IMR-90 (cell line): ENCODE data around the gene CDH23. TPM values are rescaled to one million over a fixed set of nuclear protein-coding genes. Genes with fewer than 3 reads are reported as not detected.
A peak's percentile ranks its signal among the peaks of the same experiment; 100 is the strongest.

Experiments used
- ATAC-seq: fragments of 200-7000 bp; cut with Tn5 transposase; 2 replicates; pipeline ENCODE4 v1.9.1; 2020; ENCODE audit warnings: low read depth, mild to moderate bottlenecking, moderate library complexity
- BruUV-seq: library from RNA; stranded (reverse); fragments of 400-500 nt; replicated peaks from 2 replicates; lab custom pipeline; 2021; lab: Mats Ljungman, UMichigan
- CTCF ChIA-PET: fragments of 300-600 bp; formaldehyde crosslinking; extraction: SDS; loops from one replicate; lab custom pipeline; 2021; ENCODE audit warnings: antibody characterized with exemption; lab: Yijun Ruan, JAX
- POLR2A ChIA-PET: fragments of 300-600 bp; sonication (Branson Sonifier 250); formaldehyde crosslinking; loops from one replicate; lab custom pipeline; 2022; ENCODE audit warnings: antibody characterized with exemption; ENCODE audit not compliant: unreplicated experiment; lab: Charles Lee
- DNase-seq: peaks from one replicate; pipeline ENCODE4 v3.0.0; 2013
- H2AFZ ChIP-seq: replicated peaks from 2 replicates; pipeline ENCODE3; 2013; ENCODE audit warnings: low read length, mild to moderate bottlenecking; ENCODE audit not compliant: poor library complexity
- H2AK5ac ChIP-seq: 2 replicates; pipeline ENCODE4 v1.6.1; 2013; ENCODE audit warnings: low read depth, low read length, inconsistent platforms
- H2AK9ac ChIP-seq: replicated peaks from 2 replicates; pipeline ENCODE3; 2013; ENCODE audit warnings: mild to moderate bottlenecking, low read depth, low read length, moderate library complexity; ENCODE audit not compliant: poor library complexity
- H2BK120ac ChIP-seq: 2 replicates; pipeline ENCODE4 v1.6.1; 2013; ENCODE audit warnings: low read depth, low read length, inconsistent platforms
- H2BK15ac ChIP-seq: 3 replicates; pipeline ENCODE4 v1.6.1; 2013; ENCODE audit warnings: low read depth, low read length, inconsistent platforms
- H2BK20ac ChIP-seq: 2 replicates; pipeline ENCODE4 v1.6.1; 2013; ENCODE audit warnings: low read depth, mild to moderate bottlenecking, inconsistent platforms, low read length, moderate library complexity
- H2BK5ac ChIP-seq: 2 replicates; pipeline ENCODE4 v1.6.1; 2013; ENCODE audit warnings: mild to moderate bottlenecking, low read depth, low read length, inconsistent platforms; ENCODE audit not compliant: poor library complexity, severe bottlenecking
- H3K14ac ChIP-seq: replicated peaks from 2 replicates; pipeline ENCODE4 v1.6.1; 2013; ENCODE audit warnings: low read depth, low read length, inconsistent platforms
- H3K18ac ChIP-seq: 2 replicates; pipeline ENCODE4 v1.6.1; 2013; ENCODE audit warnings: low read depth, low read length, control low read depth
- H3K23ac ChIP-seq: 2 replicates; pipeline ENCODE4 v1.6.1; 2013; ENCODE audit warnings: low read depth, low read length, inconsistent platforms
- H3K27ac ChIP-seq: 2 replicates; pipeline ENCODE4 v1.5.1; 2013; ENCODE audit warnings: mild to moderate bottlenecking, control low read depth, low read length; ENCODE audit not compliant: insufficient read depth
- H3K27me3 ChIP-seq: 2 replicates; pipeline ENCODE4 v1.6.1; 2013; ENCODE audit warnings: low read length; ENCODE audit not compliant: control insufficient read depth, insufficient read depth
- H3K36me3 ChIP-seq: 2 replicates; pipeline ENCODE4 v1.6.1; 2013; ENCODE audit warnings: low read length, mixed read lengths; ENCODE audit not compliant: control insufficient read depth, insufficient read depth
- H3K4ac ChIP-seq: 2 replicates; pipeline ENCODE4 v1.6.1; 2013; ENCODE audit warnings: low read depth, low read length, inconsistent platforms
- H3K4me1 ChIP-seq: 2 replicates; pipeline ENCODE4 v1.6.1; 2013; ENCODE audit warnings: low read length, mixed read lengths; ENCODE audit not compliant: control insufficient read depth, insufficient read depth
- H3K4me2 ChIP-seq: 2 replicates; pipeline ENCODE4 v1.6.1; 2013; ENCODE audit warnings: low read depth, mild to moderate bottlenecking, control low read depth, low read length, moderate library complexity
- H3K4me3 ChIP-seq: 2 replicates; pipeline ENCODE4 v1.5.1; 2013; ENCODE audit warnings: low read depth, mild to moderate bottlenecking, control low read depth, low read length, moderate library complexity; ENCODE audit not compliant: insufficient read depth
- H3K56ac ChIP-seq: 2 replicates; pipeline ENCODE4 v1.6.1; 2013; ENCODE audit warnings: low read length, inconsistent platforms; ENCODE audit not compliant: insufficient read depth; ENCODE audit errors: extremely low read depth
- H3K79me1 ChIP-seq, 2 experiments: 2 replicates each; pipeline ENCODE4 v1.6.1; 2013; ENCODE audit warnings: low read length in 2 of 2, inconsistent platforms in 1 of 2, low read depth in 1 of 2
- H3K9ac ChIP-seq: 2 replicates; pipeline ENCODE4 v1.6.1; 2013; ENCODE audit warnings: low read depth, low read length, control low read depth
- H3K9me1 ChIP-seq: 2 replicates; pipeline ENCODE4 v1.6.1; 2013; ENCODE audit warnings: low read length, inconsistent platforms; ENCODE audit not compliant: insufficient read depth
- H3K9me3 ChIP-seq: 2 replicates; pipeline ENCODE4 v1.6.1; 2013; ENCODE audit warnings: low read length; ENCODE audit not compliant: control insufficient read depth, insufficient read depth
- H4K20me1 ChIP-seq: 2 replicates; pipeline ENCODE4 v1.6.1; 2013; ENCODE audit warnings: low read length, inconsistent platforms; ENCODE audit not compliant: insufficient read depth
- H4K5ac ChIP-seq: 2 replicates; pipeline ENCODE4 v1.6.1; 2013; ENCODE audit warnings: mild to moderate bottlenecking, low read depth, low read length, control low read depth
- H4K8ac ChIP-seq, 2 experiments: 2 replicates each; pipeline ENCODE4 v1.6.1; 2013; ENCODE audit warnings: low read depth in 2 of 2, low read length in 2 of 2, control low read depth in 1 of 2, inconsistent platforms in 1 of 2
- H4K91ac ChIP-seq: 2 replicates; pipeline ENCODE4 v1.6.1; 2013; ENCODE audit warnings: low read depth, low read length, inconsistent platforms; ENCODE audit not compliant: insufficient read depth
- BHLHE40 ChIP-seq: fragments of 150-350 bp; IDR thresholded peaks from 2 replicates; pipeline ENCODE4 v1.6.1; 2016; ENCODE audit warnings: mild to moderate bottlenecking, low read depth, low read length
- CEBPB ChIP-seq: IDR thresholded peaks from 2 replicates; pipeline ENCODE4 v1.6.1; 2012; ENCODE audit warnings: low read depth, low read length, improper control_type of control experiment
- CHD1 ChIP-seq: IDR thresholded peaks from 2 replicates; pipeline ENCODE4 v1.6.1; 2012; ENCODE audit warnings: low read depth, low read length, improper control_type of control experiment
- FOS ChIP-seq: fragments of 150-350 bp; IDR thresholded peaks from 2 replicates; pipeline ENCODE4 v1.6.1; 2016; ENCODE audit warnings: low read depth, low read length
- MAFK ChIP-seq: IDR thresholded peaks from 2 replicates; pipeline ENCODE4 v1.6.1; 2012; ENCODE audit warnings: low read depth, low read length, improper control_type of control experiment
- MAZ ChIP-seq: IDR thresholded peaks from 2 replicates; pipeline ENCODE4 v1.6.1; 2012; ENCODE audit warnings: low read depth, mild to moderate bottlenecking, low read length, improper control_type of control experiment, moderate library complexity, borderline replicate concordance
- MXI1 ChIP-seq: IDR thresholded peaks from 2 replicates; pipeline ENCODE4 v1.6.1; 2012; ENCODE audit warnings: low read depth, mild to moderate bottlenecking, low read length, moderate library complexity, borderline replicate concordance
- NFE2L2 ChIP-seq: fragments of 150-350 bp; IDR thresholded peaks from 2 replicates; pipeline ENCODE4 v1.6.1; 2016; ENCODE audit warnings: low read depth, mild to moderate bottlenecking, low read length
- POLR2A ChIP-seq: IDR thresholded peaks from 2 replicates; pipeline ENCODE4 v1.6.1; 2012; ENCODE audit warnings: mild to moderate bottlenecking, low read depth, low read length
- RAD21 ChIP-seq: IDR thresholded peaks from 2 replicates; pipeline ENCODE4 v1.6.1; 2012; ENCODE audit warnings: low read length, improper control_type of control experiment
- RCOR1 ChIP-seq: IDR thresholded peaks from 2 replicates; pipeline ENCODE4 v1.6.1; 2012; ENCODE audit warnings: mild to moderate bottlenecking, low read length, improper control_type of control experiment; ENCODE audit not compliant: insufficient replicate concordance
- RFX5 ChIP-seq: IDR thresholded peaks from 2 replicates; pipeline ENCODE4 v1.8.0; 2012; ENCODE audit warnings: low read depth, mild to moderate bottlenecking, low read length, moderate library complexity
- SMC3 ChIP-seq: fragments of 150-350 bp; IDR thresholded peaks from 2 replicates; pipeline ENCODE4 v1.6.1; 2016; ENCODE audit warnings: low read depth, mild to moderate bottlenecking, antibody characterized with exemption, low read length, moderate library complexity
- USF2 ChIP-seq: fragments of 150-350 bp; IDR thresholded peaks from 2 replicates; pipeline ENCODE4 v1.6.1; 2017; ENCODE audit warnings: mild to moderate bottlenecking, antibody characterized with exemption, low read length, low read depth
- WGBS, 2 experiments: methylation state at CpG; one replicate each; pipeline versions ENCODE4 v1.1.5 to v1.1.7; 2013; ENCODE audit warnings: missing lambda C conversion rate in 2 of 2; ENCODE audit not compliant: insufficient read length in 1 of 2; ENCODE audit errors: extremely low coverage in 2 of 2; 5-methylcytosine and 5-hydroxymethylcytosine counted together
- dilution Hi-C: fragments of 300-500 bp; cut with HindIII; formaldehyde crosslinking; loops from one replicate; pipeline ENCODE4 v1.14.3; 2018; ENCODE audit warnings: low sequenced_read_pairs; ENCODE audit not compliant: unreplicated experiment
- in situ Hi-C: fragments of 300-500 bp; cut with MboI; formaldehyde crosslinking; loops from 3 replicates; pipeline ENCODE4 v1.14.3; 2019; ENCODE audit warnings: low sequenced_read_pairs, inconsistent platforms, mixed read lengths
- intact Hi-C: fragments of 100-400 bp; cut with micrococcal nuclease; formaldehyde crosslinking; loops from 2 replicates; pipeline ENCODE4 v1.10.0; 2022
- polyA plus RNA-seq, 3 experiments: library from polyadenylated mRNA; depleted of rRNA; stranded (reverse); fragments of >200 nt; gene quantifications; 2 replicates each; pipeline ENCODE4 v1.2.3, GENCODE V29; 2012; ENCODE audit warnings: low replicate concordance in 1 of 3
- total RNA-seq: library from RNA; depleted of rRNA; stranded (reverse); fragments of >200 nt; gene quantifications from 2 replicates; pipeline ENCODE4 v1.2.3, GENCODE V29; 2012
- TF ChIP-seq, protein P1 (sequence below): fragments of 150-350 bp; IDR thresholded peaks from 2 replicates; pipeline ENCODE4 v1.6.1; 2016; ENCODE audit warnings: low read depth, mild to moderate bottlenecking, low read length, moderate library complexity, borderline replicate concordance

Gene CDH23
- total and polyA plus RNA-seq, 2 of the 4 experiments (the other 2 are of a cell fraction): under 0.01 to 0.03 TPM

- Histone ChIP-seq H3K56ac (no peak overlapping the region), H2BK5ac (no peak overlapping the region), H4K5ac (peak overlapping the region; percentile 69; the same call in 1 of the 2 replicates), H3K27me3 (peaks cover 5% of the 10 kb centered on the region; the same call in 1 of the 2 replicates), H3K4me3 (no peak overlapping the region), H3K79me1 (no peaks in the 10 kb centered on the region), H2AK5ac (no peak overlapping the region; the same call in 1 of the 2 replicates), H2BK120ac (0 out of 2 replicates have a peak overlapping the region, but pooled peaks have one; percentile 52), H2AK9ac (peak overlapping the region; percentile 52), H4K91ac (peak overlapping the region; percentile 93), H3K18ac (peak overlapping the region; percentile 19; the same call in 1 of the 2 replicates), H2BK20ac (no peak overlapping the region), H3K4ac (peak overlapping the region; percentile 48), H3K23ac (no peak overlapping the region), H3K36me3 (no peaks in the 10 kb centered on the region), H3K27ac (peak overlapping the region; percentile 75), H2AFZ (peak overlapping the region; percentile 88), H3K9ac (0 out of 2 replicates have a peak overlapping the region, but pooled peaks have one; percentile 16), H2BK15ac (no peak overlapping the region), H3K14ac (0 out of 2 replicates have a peak overlapping the region, but pooled peaks have one; percentile 17), H4K8ac (peak overlapping the region; percentile 89 to 98; a peak in 2 of 4 replicates), H4K20me1 (no peaks in the 10 kb centered on the region), H3K9me3 (no peaks in the 10 kb centered on the region; the same call in 1 of the 2 replicates), H3K9me1 (no peaks in the 10 kb centered on the region), H3K4me2 (no peak overlapping the region), H3K4me1 (peaks cover 21% of the 10 kb centered on the region)
- 100% methylated on average over 5 of the region's 17 CpGs; no CpG with 5 or more reads in 1 of the 2 experiments for WGBS, 2 experiments
- dilution Hi-C loops (no loop called here), in situ Hi-C loops (no loop called here), intact Hi-C loops (loop anchor here (5.0 kb wide), 2 partner anchors 55 to 100 kb away; no protein-coding TSS in a partner anchor)
- no peak for ATAC-seq
- ChIA-PET POLR2A (no interaction called here), CTCF (interaction anchor here (0.5 kb wide), 1 partner anchor 53 kb away, joined by 3 read pairs; no protein-coding TSS in a partner anchor)
- BruUV-seq: no TSS peak
- no peak for DNase-seq
- TF ChIP-seq MAFK (no peak), NFE2L2 (no peak), MXI1 (no peak), RAD21 (no peak), POLR2A (no peak), SMC3 (no peak), CHD1 (no peak), BHLHE40 (no peak), FOS (no peak), MAZ (no peak), USF2 (no peak), RFX5 (no peak), CEBPB (no peak), RCOR1 (no peak)
- TF ChIP-seq, protein P1, sequence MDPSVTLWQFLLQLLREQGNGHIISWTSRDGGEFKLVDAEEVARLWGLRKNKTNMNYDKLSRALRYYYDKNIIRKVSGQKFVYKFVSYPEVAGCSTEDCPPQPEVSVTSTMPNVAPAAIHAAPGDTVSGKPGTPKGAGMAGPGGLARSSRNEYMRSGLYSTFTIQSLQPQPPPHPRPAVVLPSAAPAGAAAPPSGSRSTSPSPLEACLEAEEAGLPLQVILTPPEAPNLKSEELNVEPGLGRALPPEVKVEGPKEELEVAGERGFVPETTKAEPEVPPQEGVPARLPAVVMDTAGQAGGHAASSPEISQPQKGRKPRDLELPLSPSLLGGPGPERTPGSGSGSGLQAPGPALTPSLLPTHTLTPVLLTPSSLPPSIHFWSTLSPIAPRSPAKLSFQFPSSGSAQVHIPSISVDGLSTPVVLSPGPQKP: no peak
Observed at GRCh38 chr10:71712572-71713134, 315.9 kb downstream of the CDH23 start.
